A549 (cell line): ENCODE results near the gene USP51. TPM values are rescaled to one million over a fixed set of nuclear protein-coding genes. Genes with fewer than 3 reads are reported as not detected.
A peak's percentile ranks its signal among the peaks of the same experiment; 100 is the strongest.
"Not testable (repeated sequence)": the region's sequence is repeated elsewhere in the genome, so short reads cannot be mapped to it uniquely, and the experiment has no call there.

Experiments
- ATAC-seq, 2 experiments: fragments of 200-7000 bp in 1 of 2; fragments of >200 bp in 1 of 2; cut with Nextera tagmentation in 1 of 2; cut with Tn5 transposase in 1 of 2; 3 replicates each; pipeline versions ENCODE4 v1.8.0 to v1.9.1; 2018 to 2020; ENCODE audit warnings: mild to moderate bottlenecking in 1 of 2, moderate library complexity in 1 of 2
- CTCF ChIA-PET: fragments of 300-600 bp; sonication (Branson Sonifier 250); formaldehyde crosslinking; extraction: SDS; loops from one replicate; lab custom pipeline; 2021; ENCODE audit warnings: antibody characterized with exemption, inconsistent platforms; lab: Yijun Ruan, JAX
- POLR2A ChIA-PET: fragments of 350-600 bp; formaldehyde crosslinking; extraction: SDS; loops from one replicate; lab custom pipeline; 2021; ENCODE audit warnings: antibody characterized with exemption, inconsistent platforms; lab: Yijun Ruan, JAX
- DNase-seq, 2 experiments: peaks; one replicate each; pipeline versions ENCODE4 v3.0.0 to v3.0.0-alpha.2; 2011 to 2016; ENCODE audit warnings: low read depth in 1 of 2, low spot score in 1 of 2
- FAIRE-seq: peaks from 2 replicates; lab custom pipeline; 2011; peaks lifted over from hg19 to GRCh38; lab: Jason Lieb, UNC
- H3K27ac ChIP-seq, 2 experiments: fragments of >200 bp; sonication (Bioruptor Twin); formaldehyde crosslinking; 3 replicates each; pipeline ENCODE4 v1.5.1; 2016 to 2017
- H3K4me1 ChIP-seq: fragments of >200 bp; sonication (Bioruptor Twin); formaldehyde crosslinking; 3 replicates; pipeline ENCODE4 v1.6.1; 2016
- H3K4me2 ChIP-seq: fragments of >200 bp; sonication (Bioruptor Twin); formaldehyde crosslinking; 3 replicates; pipeline ENCODE4 v1.6.1; 2016
- H3K4me3 ChIP-seq: fragments of >200 bp; sonication (Bioruptor Twin); formaldehyde crosslinking; 3 replicates; pipeline ENCODE4 v1.5.1; 2016
- H3K9me3 ChIP-seq: fragments of >200 bp; sonication (Bioruptor Twin); formaldehyde crosslinking; 3 replicates; pipeline ENCODE4 v1.6.1; 2016
- CBX8 ChIP-seq: fragments of 200-600 bp; sonication (generic); IDR thresholded peaks from 2 replicates; pipeline ENCODE4 v1.6.1; 2016
- CEBPB ChIP-seq, 2 experiments: fragments of >200 bp in 1 of 2; sonication (Bioruptor Twin) in 1 of 2; formaldehyde crosslinking in 1 of 2; IDR thresholded peaks; 2 replicates each; pipeline ENCODE4 v1.6.1; 2012 to 2016
- FOXS1 ChIP-seq: fragments of 250-450 bp; sonication (Bioruptor Pico); IDR thresholded peaks from 2 replicates; pipeline ENCODE4 v1.5.0; 2020; ENCODE audit warnings: mild to moderate bottlenecking, moderate library complexity
- GATA3 ChIP-seq: IDR thresholded peaks from 2 replicates; pipeline ENCODE4 v1.6.1; 2012; ENCODE audit warnings: borderline replicate concordance
- HOXB5 ChIP-seq: fragments of 250-450 bp; sonication (Bioruptor Pico); IDR thresholded peaks from 2 replicates; pipeline ENCODE4 v1.5.0; 2020; ENCODE audit warnings: mild to moderate bottlenecking, moderate library complexity
- POLR2A ChIP-seq: IDR thresholded peaks from 2 replicates; pipeline ENCODE4 v1.6.1; 2012; ENCODE audit warnings: mild to moderate bottlenecking, low read length
- POLR2AphosphoS2 ChIP-seq: conservative IDR thresholded peaks from 2 replicates; pipeline ENCODE4 v1.6.1; 2012; ENCODE audit warnings: low read length, improper control_type of control experiment, inconsistent platforms
- RAD21 ChIP-seq, 2 experiments: fragments of >200 bp in 1 of 2; sonication (Bioruptor Twin) in 1 of 2; formaldehyde crosslinking in 1 of 2; IDR thresholded peaks in 1 of 2; conservative IDR thresholded peaks in 1 of 2; 2 replicates in 1 of 2; 3 replicates in 1 of 2; pipeline ENCODE4 v1.6.1; 2012 to 2018; ENCODE audit warnings: inconsistent platforms in 1 of 2
- SMC3 ChIP-seq: fragments of >200 bp; sonication (Bioruptor Twin); formaldehyde crosslinking; IDR thresholded peaks from 3 replicates; pipeline ENCODE4 v1.6.1; 2018; ENCODE audit warnings: inconsistent platforms
- ZNF302 ChIP-seq: fragments of 250-450 bp; sonication (Bioruptor Pico); IDR thresholded peaks from 2 replicates; pipeline ENCODE4 v1.9.0; 2021; ENCODE audit warnings: inconsistent platforms, mild to moderate bottlenecking, moderate library complexity
- WGBS: methylation state at CpG from one replicate; pipeline ENCODE4 v1.1.6; 2017; ENCODE audit errors: missing lambda C conversion rate; 5-methylcytosine and 5-hydroxymethylcytosine counted together
- polyA plus RNA-seq, 4 experiments: library from polyadenylated mRNA; depleted of rRNA in 3 of 4; stranded (reverse); fragments of >200 nt; fragmentation: RNase III in 1 of 4; extraction: RNeasy Plus Mini Kit Qiagen cat#74134 plus additional on column Dnase treatment in 1 of 4; gene quantifications; 2 replicates in 3 of 4; 3 replicates in 1 of 4; pipeline ENCODE4 v1.2.3, GENCODE V29; 2011 to 2017
- small RNA-seq, 6 experiments: library from RNA; depleted of rRNA; stranded (forward); fragments of <200 nt; gene quantifications; one replicate each; pipeline ENCODE3, GENCODE V24; 2012
- TF ChIP-seq, protein P1 (sequence below): IDR thresholded peaks from 2 replicates; pipeline ENCODE4 v1.6.1; 2012; ENCODE audit warnings: low read depth, borderline replicate concordance
- TF ChIP-seq, protein P2 (sequence below): fragments of 250-450 bp; sonication (Bioruptor Pico); IDR thresholded peaks from 2 replicates; pipeline ENCODE4 v1.5.0; 2021; ENCODE audit warnings: mild to moderate bottlenecking, moderate library complexity, borderline replicate concordance
- TF ChIP-seq, protein P3 (sequence below): fragments of 150-350 bp; IDR thresholded peaks from 2 replicates; pipeline ENCODE4 v1.6.1; 2014; ENCODE audit warnings: low read depth, mild to moderate bottlenecking, low read length
- TF ChIP-seq, protein P4 (sequence below): fragments of >200 bp; sonication (Bioruptor Twin); formaldehyde crosslinking; IDR thresholded peaks from 2 replicates; pipeline ENCODE4 v1.6.1; 2016
- TF ChIP-seq, protein P5 (sequence below): fragments of 250-450 bp; sonication (Bioruptor Pico); IDR thresholded peaks from 2 replicates; pipeline ENCODE4 v1.5.0; 2020; ENCODE audit warnings: low read depth, mild to moderate bottlenecking, moderate library complexity
- TF ChIP-seq, protein P6 (sequence below): IDR thresholded peaks from 2 replicates; pipeline ENCODE4 v1.6.1; 2012

USP51 gene
- polyA plus RNA-seq, 2 of the 4 experiments (the other 2 are of a cell fraction), result 0.68 to 0.72 TPM

DNA sequence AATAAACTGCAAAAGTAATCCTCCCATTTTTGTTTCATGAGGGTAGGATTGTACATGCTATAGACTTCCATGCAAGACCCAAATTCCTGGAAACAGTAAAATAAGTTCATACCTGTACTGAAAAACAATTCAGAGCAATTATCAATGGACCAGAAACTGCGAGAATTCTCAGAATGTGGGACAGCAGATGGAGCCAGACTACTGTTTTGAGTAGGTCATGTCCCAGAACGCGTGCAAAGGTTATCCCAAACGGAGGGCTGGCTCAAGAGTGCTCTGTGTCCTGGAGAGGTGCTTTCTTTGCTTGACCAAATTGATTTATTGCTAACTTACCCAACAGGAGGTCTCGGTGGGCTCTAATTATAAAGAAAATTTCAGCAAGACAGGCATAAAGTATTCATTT lies 39.4 kb downstream of the USP51 start:
- 3% methylated on average over 5 of the region's 5 CpGs for WGBS
- ATAC-seq, result no peak
- POLR2A ChIA-PET, result no interaction called here
- no peaks in the 10 kb centered on the region for H3K4me1 ChIP-seq
- H3K27ac ChIP-seq, result no peak overlapping the region
- FAIRE-seq, result no peak
- no peak for TF ChIP-seq ZNF302
- TF ChIP-seq, protein P1, sequence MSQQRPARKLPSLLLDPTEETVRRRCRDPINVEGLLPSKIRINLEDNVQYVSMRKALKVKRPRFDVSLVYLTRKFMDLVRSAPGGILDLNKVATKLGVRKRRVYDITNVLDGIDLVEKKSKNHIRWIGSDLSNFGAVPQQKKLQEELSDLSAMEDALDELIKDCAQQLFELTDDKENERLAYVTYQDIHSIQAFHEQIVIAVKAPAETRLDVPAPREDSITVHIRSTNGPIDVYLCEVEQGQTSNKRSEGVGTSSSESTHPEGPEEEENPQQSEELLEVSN, result no peak
- TF ChIP-seq GATA3, result no peak
- TF ChIP-seq POLR2A, result no peak
- TF ChIP-seq, protein P2, sequence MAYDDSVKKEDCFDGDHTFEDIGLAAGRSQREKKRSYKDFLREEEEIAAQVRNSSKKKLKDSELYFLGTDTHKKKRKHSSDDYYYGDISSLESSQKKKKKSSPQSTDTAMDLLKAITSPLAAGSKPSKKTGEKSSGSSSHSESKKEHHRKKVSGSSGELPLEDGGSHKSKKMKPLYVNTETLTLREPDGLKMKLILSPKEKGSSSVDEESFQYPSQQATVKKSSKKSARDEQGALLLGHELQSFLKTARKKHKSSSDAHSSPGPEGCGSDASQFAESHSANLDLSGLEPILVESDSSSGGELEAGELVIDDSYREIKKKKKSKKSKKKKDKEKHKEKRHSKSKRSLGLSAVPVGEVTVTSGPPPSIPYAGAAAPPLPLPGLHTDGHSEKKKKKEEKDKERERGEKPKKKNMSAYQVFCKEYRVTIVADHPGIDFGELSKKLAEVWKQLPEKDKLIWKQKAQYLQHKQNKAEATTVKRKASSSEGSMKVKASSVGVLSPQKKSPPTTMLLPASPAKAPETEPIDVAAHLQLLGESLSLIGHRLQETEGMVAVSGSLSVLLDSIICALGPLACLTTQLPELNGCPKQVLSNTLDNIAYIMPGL (CRISPR knock-in tag), result no peak
- TF ChIP-seq, protein P3, sequence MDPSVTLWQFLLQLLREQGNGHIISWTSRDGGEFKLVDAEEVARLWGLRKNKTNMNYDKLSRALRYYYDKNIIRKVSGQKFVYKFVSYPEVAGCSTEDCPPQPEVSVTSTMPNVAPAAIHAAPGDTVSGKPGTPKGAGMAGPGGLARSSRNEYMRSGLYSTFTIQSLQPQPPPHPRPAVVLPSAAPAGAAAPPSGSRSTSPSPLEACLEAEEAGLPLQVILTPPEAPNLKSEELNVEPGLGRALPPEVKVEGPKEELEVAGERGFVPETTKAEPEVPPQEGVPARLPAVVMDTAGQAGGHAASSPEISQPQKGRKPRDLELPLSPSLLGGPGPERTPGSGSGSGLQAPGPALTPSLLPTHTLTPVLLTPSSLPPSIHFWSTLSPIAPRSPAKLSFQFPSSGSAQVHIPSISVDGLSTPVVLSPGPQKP, result no peak
- TF ChIP-seq POLR2AphosphoS2, result no peak
- no peak for TF ChIP-seq CBX8
- TF ChIP-seq FOXS1, result no peak
- TF ChIP-seq, protein P4, sequence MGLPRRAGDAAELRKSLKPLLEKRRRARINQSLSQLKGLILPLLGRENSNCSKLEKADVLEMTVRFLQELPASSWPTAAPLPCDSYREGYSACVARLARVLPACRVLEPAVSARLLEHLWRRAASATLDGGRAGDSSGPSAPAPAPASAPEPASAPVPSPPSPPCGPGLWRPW, result no peak
- TF ChIP-seq RAD21 (conservative IDR thresholded peaks at IDR 0.05 in 1 of 2, IDR thresholded peaks at IDR 0.05 in 1 of 2), result peak; percentile 16 to 45; a peak in 2 of 5 replicates
- TF ChIP-seq, protein P5, sequence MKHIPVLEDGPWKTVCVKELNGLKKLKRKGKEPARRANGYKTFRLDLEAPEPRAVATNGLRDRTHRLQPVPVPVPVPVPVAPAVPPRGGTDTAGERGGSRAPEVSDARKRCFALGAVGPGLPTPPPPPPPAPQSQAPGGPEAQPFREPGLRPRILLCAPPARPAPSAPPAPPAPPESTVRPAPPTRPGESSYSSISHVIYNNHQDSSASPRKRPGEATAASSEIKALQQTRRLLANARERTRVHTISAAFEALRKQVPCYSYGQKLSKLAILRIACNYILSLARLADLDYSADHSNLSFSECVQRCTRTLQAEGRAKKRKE, result no peak
- TF ChIP-seq, protein P6, sequence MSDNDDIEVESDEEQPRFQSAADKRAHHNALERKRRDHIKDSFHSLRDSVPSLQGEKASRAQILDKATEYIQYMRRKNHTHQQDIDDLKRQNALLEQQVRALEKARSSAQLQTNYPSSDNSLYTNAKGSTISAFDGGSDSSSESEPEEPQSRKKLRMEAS, result no peak
- 0 out of 3 replicates have a peak, but pooled peaks have one; percentile 14 for TF ChIP-seq SMC3
- TF ChIP-seq HOXB5 (CRISPR knock-in tag), result no peak
- TF ChIP-seq CEBPB (IDR thresholded peaks at IDR 0.05), result no peak
- CTCF ChIA-PET, result no interaction called here
- no peak overlapping the region for H3K4me2 ChIP-seq
- H3K9me3 ChIP-seq, result 0 out of 3 replicates have a peak, but pooled peaks cover 5% of the 10 kb centered on the region
- DNase-seq, result peak in 1 of 2 experiments; percentile 13
- no peak overlapping the region for H3K4me3 ChIP-seq

DNA sequence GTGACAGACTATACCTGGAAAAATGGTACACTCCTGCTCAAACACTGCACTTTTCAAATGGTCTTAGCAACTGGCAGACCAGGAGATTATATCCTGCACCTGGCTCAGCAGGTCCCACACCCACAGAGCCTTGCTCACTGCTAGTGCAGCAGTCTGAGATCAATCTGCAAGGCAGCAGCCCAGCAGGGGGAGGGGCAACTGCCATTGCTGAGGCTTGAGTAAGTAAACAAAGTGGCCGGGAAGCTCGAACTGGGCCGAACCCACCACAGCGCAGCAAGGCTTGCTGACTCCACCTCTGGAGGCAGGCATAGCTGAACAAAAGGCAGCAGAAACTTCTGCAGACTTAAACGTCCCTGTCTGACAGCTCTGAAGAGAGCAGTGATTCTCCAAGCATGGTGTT lies 46.2 kb downstream of the USP51 start:
- POLR2A ChIA-PET, H3K9me3 ChIP-seq, H3K27ac ChIP-seq, H3K4me1 ChIP-seq, H3K4me2 ChIP-seq, FAIRE-seq, CTCF ChIA-PET, DNase-seq, ATAC-seq, H3K4me3 ChIP-seq: not testable (repeated sequence)
- WGBS, result 0% methylated on average over 4 of the region's 5 CpGs

Small RNA genes lying within 50 kb of the gene (small RNA-seq; reads per million reads assigned to genes)
- 0 reads per million in 6 experiments for gene MIR4536-2

Other genes starting within 250 kb of the USP51 start
- not detected in 2 replicates for gene PAGE3, start 224.9 kb downstream of the USP51 start, polyA plus RNA-seq (2011; rRNA removed)
- gene PAGE3, start 224.9 kb downstream of the USP51 start, polyA plus RNA-seq (2017; fragmentation: RNase III; extraction: RNeasy Plus Mini Kit Qiagen cat#74134 plus additional on column Dnase treatment), result not detected in 3 replicates
- gene MAGEH1, start 37.7 kb downstream of the USP51 start, polyA plus RNA-seq (2011; rRNA removed), result 10.4 and 12.3 TPM in 2 replicates
- gene MAGEH1, start 37.7 kb downstream of the USP51 start, polyA plus RNA-seq (2017; fragmentation: RNase III; extraction: RNeasy Plus Mini Kit Qiagen cat#74134 plus additional on column Dnase treatment), result 6.1 to 8.8 TPM (median 7.0 TPM) in 3 replicates
- not detected in 2 replicates for gene FOXR2, start 133.6 kb upstream of the USP51 start, polyA plus RNA-seq (2011; rRNA removed)
- not detected in 3 replicates for gene FOXR2, start 133.6 kb upstream of the USP51 start, polyA plus RNA-seq (2017; fragmentation: RNase III; extraction: RNeasy Plus Mini Kit Qiagen cat#74134 plus additional on column Dnase treatment)
- gene RRAGB, start 227.9 kb upstream of the USP51 start, polyA plus RNA-seq (2011; rRNA removed), result 23.1 and 44.7 TPM in 2 replicates
- gene RRAGB, start 227.9 kb upstream of the USP51 start, polyA plus RNA-seq (2017; fragmentation: RNase III; extraction: RNeasy Plus Mini Kit Qiagen cat#74134 plus additional on column Dnase treatment), result 10.5 to 12.3 TPM (median 11.3 TPM) in 3 replicates